ENCODE results near the gene DNAJB11. TPM values are rescaled to one million over a fixed set of nuclear protein-coding genes. Genes with fewer than 3 reads are reported as not detected.

The DNAJB11 gene
- polyA plus RNA-seq, 1 experiment, result 56.2 TPM

Small RNA genes lying within 50 kb of the gene (small RNA-seq; reads per million reads assigned to genes)
- not detected for gene RF00017 (ENCODE audit: insufficient read length, low read depth)

Other genes with a start within 250 kb of the DNAJB11 start
- 4.8 and 5.1 TPM in 2 replicates for gene DGKG, start 208.5 kb upstream of the DNAJB11 start, polyA plus RNA-seq (2011; rRNA removed)
- gene CRYGS, start 26.3 kb upstream of the DNAJB11 start, polyA plus RNA-seq (2011; rRNA removed), result 1.6 and 2.0 TPM in 2 replicates
- gene TBCCD1, start 3.4 kb upstream of the DNAJB11 start, polyA plus RNA-seq (2011; rRNA removed), result 10.5 and 13.1 TPM in 2 replicates
- not detected in 2 replicates for gene AHSG, start 42.3 kb downstream of the DNAJB11 start, polyA plus RNA-seq (2011; rRNA removed)
- gene FETUB, start 69.7 kb downstream of the DNAJB11 start, polyA plus RNA-seq (2011; rRNA removed), result not detected in 2 replicates
- not detected in 2 replicates for gene HRG, start 95.3 kb downstream of the DNAJB11 start, polyA plus RNA-seq (2011; rRNA removed)
- gene KNG1, start 146.6 kb downstream of the DNAJB11 start, polyA plus RNA-seq (2011; rRNA removed), result not detected in 2 replicates
- 498 and 774 TPM in 2 replicates for gene EIF4A2, start 212.9 kb downstream of the DNAJB11 start, polyA plus RNA-seq (2011; rRNA removed)
- gene RFC4, start 235.8 kb downstream of the DNAJB11 start, polyA plus RNA-seq (2011; rRNA removed), result 7.3 and 9.4 TPM in 2 replicates

Measured in AG04450 (cell line).